ENCODE results near the gene F2RL2.

GRCh38 chr5:76602094-76602726, 21.0 kb downstream of the F2RL2 start:
- TF ChIP-seq POLR2A (IDR thresholded peaks at IDR 0.05) (no peak), CTCF (IDR thresholded peaks at IDR 0.05) (no peak), POLR2AphosphoS5 (IDR thresholded peaks at IDR 0.05) (no peak)
